GM12865 (cell line): ENCODE data around the gene FOLR3.

ENCODE experiments used
- DNase-seq: peaks from one replicate; pipeline ENCODE4 v3.0.0; 2010; ENCODE audit warnings: low read depth
- H3K4me3 ChIP-seq: 2 replicates; pipeline ENCODE4 v1.5.1; 2011; ENCODE audit warnings: mild to moderate bottlenecking, low read depth, low read length, control low read depth
- CTCF ChIP-seq: IDR thresholded peaks from 2 replicates; pipeline ENCODE4 v1.5.1; 2011; ENCODE audit warnings: low read length, control low read depth, low read depth, inconsistent platforms; ENCODE audit not compliant: insufficient read depth; ENCODE audit errors: missing control alignments

FOLR3 gene

GRCh38 chr11:72102631-72102945 lies 32.9 kb upstream of the FOLR3 start:
- peak overlapping the region; percentile 97 for H3K4me3 ChIP-seq

GRCh38 chr11:72102946-72103753 lies 32.4 kb upstream of the FOLR3 start, which contains the start of gene LAMTOR1:
Gene LAMTOR1, minus strand, starts transcription at chr11:72103297. Its CDS starts 73 bp downstream, at chr11:72103224.
- peak; percentile 99 for DNase-seq
- peak within 1 kb of the TSS; percentile 97 for H3K4me3 ChIP-seq
- TF ChIP-seq CTCF: peak; percentile 27

More at GRCh38 chr11:72102631-72102945, 32.9 kb upstream of the FOLR3 start:
- DNase-seq: no peak
- TF ChIP-seq CTCF: no peak

- DNase-seq: no peak
- no peak for TF ChIP-seq CTCF
- H3K4me3 ChIP-seq: peak overlapping the region; percentile 58
Observed at GRCh38 chr11:72103754-72104167, 31.8 kb upstream of the FOLR3 start.

GRCh38 chr11:72105888-72106287 lies 29.6 kb upstream of the FOLR3 start, which contains the start of gene TOMT:
Gene TOMT, plus strand, starts transcription at chr11:72105924. Its CDS starts 28 bp downstream, at chr11:72105952.
- TF ChIP-seq CTCF: no peak
- no peak for DNase-seq
- no peak within 1 kb of the TSS for H3K4me3 ChIP-seq

- TF ChIP-seq CTCF: no peak
- peak overlapping the region; percentile 73 for H3K4me3 ChIP-seq
- no peak for DNase-seq
Observed at GRCh38 chr11:72111300-72112142, 24.0 kb upstream of the FOLR3 start.

- TF ChIP-seq CTCF: no peak
- H3K4me3 ChIP-seq: peak within 1 kb of the TSS; percentile 73
- DNase-seq: peak; percentile 99
Observed at GRCh38 chr11:72112143-72112977, 23.2 kb upstream of the FOLR3 start, which contains the start of gene ANAPC15. Gene ANAPC15, minus strand, starts transcription at chr11:72112695. Its CDS starts 1,419 bp downstream, at chr11:72111276.
